NT2/D1 (cell line): ENCODE measurements around the gene SAP30.

Experiments used
- SUZ12 ChIP-seq: IDR thresholded peaks from 2 replicates; pipeline ENCODE4 v1.6.1; 2011; ENCODE audit not compliant: insufficient read length, insufficient read depth; ENCODE audit errors: extremely low read depth
- ZNF274 ChIP-seq: IDR thresholded peaks from 2 replicates; pipeline ENCODE4 v1.6.1; 2011; ENCODE audit warnings: mild to moderate bottlenecking, low read depth, low read length

DNA sequence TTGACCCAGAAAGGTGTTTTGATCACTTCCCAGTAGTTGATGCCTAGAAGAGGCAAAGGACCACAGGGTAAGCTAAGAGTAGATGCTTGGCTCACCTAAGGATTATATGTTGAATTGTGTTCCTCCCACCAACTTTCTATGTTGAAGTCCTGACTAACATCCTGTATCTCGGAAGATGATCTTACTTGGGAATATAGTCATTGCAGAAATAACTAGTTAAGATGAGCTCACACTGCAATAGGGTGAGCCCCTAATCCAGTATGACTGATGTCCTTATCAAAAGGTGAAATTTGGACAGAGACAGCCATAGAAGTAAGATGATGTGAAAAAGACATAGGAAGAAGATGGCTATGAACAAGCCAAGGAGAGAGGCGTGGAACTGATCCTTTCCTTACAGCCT, 33.3 kb upstream of the SAP30 start:
- no peak for TF ChIP-seq ZNF274
- no peak for TF ChIP-seq SUZ12
